GM03348 (cell line): ENCODE measurements around the gene HOXC11.
A peak's percentile ranks its signal among the peaks of the same experiment; 100 is the strongest.

ENCODE experiments used
- DNase-seq: peaks from one replicate; pipeline ENCODE4 v3.0.0; 2012; ENCODE audit warnings: low spot score

Gene HOXC11

GRCh38 chr12:54010053-54010971 is 37.4 kb downstream of the HOXC11 start:
- no peak for DNase-seq

GRCh38 chr12:54010972-54011664 is 38.2 kb downstream of the HOXC11 start:
- DNase-seq = no peak

GRCh38 chr12:54011665-54012532 is 39.0 kb downstream of the HOXC11 start:
- DNase-seq = no peak

- DNase-seq = peak; percentile 42
Measured at GRCh38 chr12:54012631-54013409, 39.9 kb downstream of the HOXC11 start.

GRCh38 chr12:54014377-54015017 is 41.6 kb downstream of the HOXC11 start:
- no peak for DNase-seq

GRCh38 chr12:54015018-54015931 is 42.3 kb downstream of the HOXC11 start:
- DNase-seq = no peak

GRCh38 chr12:54016051-54016450 is 43.1 kb downstream of the HOXC11 start:
- no peak for DNase-seq

GRCh38 chr12:54016478-54016964 is 43.6 kb downstream of the HOXC11 start:
- DNase-seq = peak; percentile 72

GRCh38 chr12:54017027-54017788 is 44.3 kb downstream of the HOXC11 start:
- DNase-seq = no peak

- peak; percentile 96 for DNase-seq
Measured at GRCh38 chr12:54017878-54018467, 45.0 kb downstream of the HOXC11 start.

GRCh38 chr12:54018468-54018984 is 45.6 kb downstream of the HOXC11 start:
- DNase-seq = peak; percentile 63

GRCh38 chr12:54019091-54019811 is 46.3 kb downstream of the HOXC11 start:
- DNase-seq = no peak

- no peak for DNase-seq
Measured at GRCh38 chr12:54019924-54020590, 47.1 kb downstream of the HOXC11 start.

- no peak for DNase-seq
Measured at GRCh38 chr12:54020591-54021405, 47.9 kb downstream of the HOXC11 start.

GRCh38 chr12:54021432-54022013 is 48.6 kb downstream of the HOXC11 start:
- no peak for DNase-seq
